Measurements from ENCODE around the gene EDN3.

The EDN3 gene

DNA sequence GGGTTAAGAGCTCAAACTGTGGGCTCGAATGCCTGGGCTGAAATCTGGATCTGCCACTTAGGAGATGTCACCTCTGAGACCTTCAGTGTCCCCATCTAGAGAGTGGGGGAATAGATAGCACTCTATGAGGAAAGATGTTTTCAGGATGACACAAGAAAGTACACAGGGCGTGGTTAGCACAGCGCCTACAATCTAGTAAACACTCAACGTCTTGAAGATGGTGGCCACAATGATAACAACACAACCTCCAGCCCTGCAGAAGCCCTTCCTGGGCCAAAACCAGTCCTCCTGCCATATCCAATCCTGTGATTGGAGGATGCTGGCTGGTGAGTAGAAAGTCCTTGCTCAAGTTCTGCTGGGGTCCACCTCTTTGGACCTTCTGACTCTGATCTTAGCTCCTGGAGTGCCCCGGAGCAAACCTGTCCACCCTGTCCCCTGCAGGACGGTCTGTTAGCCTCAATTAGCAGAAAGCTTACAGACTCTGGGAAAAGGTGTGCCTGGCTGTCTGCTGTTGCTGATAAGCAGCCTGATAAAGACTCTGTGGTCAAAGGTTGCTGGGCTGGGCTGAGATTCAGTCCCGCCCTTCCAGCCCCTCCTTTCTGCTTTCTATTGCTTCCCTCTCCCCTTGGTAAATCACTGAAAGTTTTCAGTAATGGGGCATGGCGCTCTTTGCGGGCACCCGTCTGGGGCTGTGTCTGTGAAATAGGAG is 8.2 kb downstream of the EDN3 start:
- no peak for DNase-seq

DNA sequence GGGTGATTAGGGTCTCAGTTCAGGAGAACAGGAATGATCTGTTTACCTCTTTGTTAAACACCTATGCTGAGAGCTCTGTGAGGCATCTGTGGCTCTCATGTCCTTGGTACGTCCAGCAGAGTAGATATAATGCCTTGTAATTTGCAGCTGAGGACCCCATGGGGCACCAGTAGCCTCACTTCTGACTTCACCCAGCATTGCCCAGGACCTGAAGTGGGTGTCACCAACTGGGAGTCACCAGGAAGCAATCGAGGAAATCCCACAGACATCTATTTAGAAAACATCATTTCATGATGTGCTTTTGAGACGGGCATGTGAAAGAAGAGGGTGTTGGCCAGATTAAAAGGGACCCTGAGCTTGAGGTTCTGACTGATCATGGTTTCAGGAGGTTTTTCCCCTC is 8.8 kb downstream of the EDN3 start:
- no peak for DNase-seq

DNA sequence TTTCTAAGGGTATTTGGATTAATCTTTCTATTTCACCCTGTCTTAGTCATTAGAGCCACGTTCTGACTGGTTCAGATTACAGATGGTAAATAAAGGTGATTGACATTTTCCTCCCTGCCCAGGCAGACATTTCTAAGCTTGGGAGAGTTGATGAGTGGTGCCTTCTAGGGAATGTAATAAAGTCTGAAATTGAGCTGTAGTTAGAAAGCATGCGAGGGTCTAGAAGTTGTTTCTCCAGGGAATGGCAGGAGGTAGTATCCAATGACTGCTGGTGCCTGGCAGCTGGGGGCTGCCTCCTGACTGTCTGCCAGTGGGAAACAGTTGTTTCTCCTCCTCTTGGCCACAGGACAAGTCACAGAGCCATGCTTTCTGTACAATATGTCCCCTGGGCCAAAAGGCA is 14.6 kb downstream of the EDN3 start:
- no peak for DNase-seq

GRCh38 chr20:59316911-59317731 is 16.7 kb downstream of the EDN3 start:
- DNase-seq: no peak

- no peak for DNase-seq
Measured at GRCh38 chr20:59318201-59318790, 17.9 kb downstream of the EDN3 start.

- DNase-seq: no peak
Measured at GRCh38 chr20:59318803-59319202, 18.4 kb downstream of the EDN3 start.

GRCh38 chr20:59320426-59320825 is 20.0 kb downstream of the EDN3 start:
- no peak for DNase-seq

DNA sequence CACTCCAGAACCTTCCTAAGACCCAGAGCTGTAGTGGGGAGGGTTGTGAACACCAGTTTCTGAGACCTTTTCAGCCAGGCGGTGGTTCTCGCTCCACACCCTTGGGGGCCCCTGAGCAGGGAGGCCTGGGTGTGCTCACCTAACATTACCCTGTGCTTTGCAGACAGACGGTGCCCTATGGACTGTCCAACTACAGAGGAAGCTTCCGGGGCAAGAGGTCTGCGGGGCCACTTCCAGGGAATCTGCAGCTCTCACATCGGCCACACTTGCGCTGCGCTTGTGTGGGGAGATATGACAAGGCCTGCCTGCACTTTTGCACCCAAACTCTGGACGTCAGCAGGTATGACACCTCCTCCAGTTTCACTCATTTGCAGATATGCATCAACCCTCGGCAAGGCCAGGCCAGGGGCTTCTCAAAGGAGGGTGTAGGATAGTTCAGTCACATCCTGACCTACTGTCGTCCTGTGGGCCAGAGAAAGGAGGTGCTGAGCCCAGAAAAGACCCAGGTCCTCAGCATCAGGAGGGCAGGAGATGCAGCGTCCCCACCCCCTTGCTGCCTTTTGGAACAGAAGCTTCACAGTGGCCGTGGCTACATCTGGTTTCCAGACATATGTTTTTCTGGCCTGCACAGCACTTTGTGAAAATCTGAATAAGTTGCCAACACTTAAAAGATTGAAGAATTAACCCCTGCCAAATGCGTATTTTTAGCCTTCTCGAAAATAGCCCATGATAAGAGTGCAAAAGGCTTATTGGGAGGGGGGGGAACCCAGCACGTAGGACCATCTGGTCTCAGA is 20.6 kb downstream of the EDN3 start:
- DNase-seq: no peak

- no peak for DNase-seq
Measured at GRCh38 chr20:59322081-59322480, 21.7 kb downstream of the EDN3 start.

DNA sequence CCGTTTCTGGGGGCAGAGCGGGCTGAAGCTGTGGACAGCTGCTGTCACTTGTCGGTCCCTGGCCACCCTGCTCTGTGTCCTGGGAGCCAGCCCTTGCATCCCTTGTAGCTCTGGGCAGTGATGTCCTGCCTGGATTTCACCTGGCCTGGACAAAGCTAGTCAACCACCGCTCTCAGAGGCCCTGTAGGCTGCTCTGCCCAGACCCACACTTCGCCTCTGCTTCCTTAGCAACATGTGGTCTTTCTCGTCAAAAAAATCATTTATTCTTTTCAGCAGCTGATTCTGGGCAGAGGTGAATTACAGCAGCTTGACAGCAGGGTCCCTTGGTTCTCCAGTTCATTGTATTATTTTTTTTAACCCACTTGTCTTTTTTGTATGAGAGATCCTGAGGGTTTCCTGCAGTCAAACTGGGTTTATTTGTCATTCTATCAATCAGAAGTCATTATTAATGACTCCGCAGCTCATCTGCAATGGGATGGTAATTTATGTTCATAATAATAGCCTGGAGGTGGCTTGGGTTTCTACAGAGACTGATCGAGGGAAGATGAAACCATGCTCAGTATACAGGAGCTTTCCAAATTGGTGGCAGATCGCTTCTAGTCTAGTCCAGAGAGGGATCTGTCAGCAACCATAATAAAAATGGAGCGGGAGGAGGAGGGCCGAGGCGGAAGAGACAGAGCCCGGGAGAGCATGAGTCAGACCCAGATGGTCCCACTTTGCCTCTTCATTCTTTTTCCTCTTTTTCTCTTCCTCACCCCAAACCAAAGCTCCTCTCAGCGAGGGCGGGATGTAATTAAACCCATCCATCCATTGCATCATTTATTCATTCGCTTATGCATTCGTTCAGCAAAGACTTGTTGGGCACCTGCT is 22.4 kb downstream of the EDN3 start:
- no peak for DNase-seq

DNA sequence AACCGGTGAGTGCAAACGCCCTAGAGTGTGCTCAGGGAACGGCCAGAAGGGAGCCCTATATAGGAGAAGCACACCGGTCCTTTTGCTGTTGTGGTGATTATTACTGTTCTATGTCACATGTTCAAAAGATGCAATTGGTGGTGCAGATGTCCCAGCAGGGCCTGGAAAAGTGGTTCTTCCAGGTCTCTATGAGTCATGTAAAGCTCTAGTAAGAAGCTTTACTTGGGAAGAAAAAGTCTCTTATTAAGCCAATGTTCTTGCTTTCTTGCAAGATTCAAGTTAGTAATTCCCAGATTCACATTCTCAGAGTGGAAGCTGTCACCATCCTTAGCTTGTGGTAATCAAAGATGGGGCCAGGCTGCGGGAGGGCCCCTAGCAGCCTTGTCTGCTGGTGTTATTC is 23.3 kb downstream of the EDN3 start:
- no peak for DNase-seq

GRCh38 chr20:59324521-59325141 is 24.2 kb downstream of the EDN3 start:
- DNase-seq: no peak

DNA sequence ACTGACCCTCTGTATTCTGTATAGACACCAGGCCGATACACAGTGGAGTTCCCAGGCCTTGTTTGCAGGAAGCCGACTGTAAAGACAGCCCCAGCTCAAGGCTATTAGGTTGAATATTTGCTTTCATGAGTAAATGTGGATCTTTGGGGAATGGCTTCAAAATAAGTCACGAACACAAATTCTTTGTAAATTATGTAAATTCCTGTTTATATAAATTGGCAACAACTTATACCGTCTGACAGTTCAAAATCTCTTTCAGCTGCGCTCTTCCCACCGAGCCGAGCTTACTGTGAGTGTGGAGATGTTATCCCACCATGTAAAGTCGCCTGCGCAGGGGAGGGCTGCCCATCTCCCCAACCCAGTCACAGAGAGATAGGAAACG is 24.7 kb downstream of the EDN3 start:
- DNase-seq: no peak

DNA sequence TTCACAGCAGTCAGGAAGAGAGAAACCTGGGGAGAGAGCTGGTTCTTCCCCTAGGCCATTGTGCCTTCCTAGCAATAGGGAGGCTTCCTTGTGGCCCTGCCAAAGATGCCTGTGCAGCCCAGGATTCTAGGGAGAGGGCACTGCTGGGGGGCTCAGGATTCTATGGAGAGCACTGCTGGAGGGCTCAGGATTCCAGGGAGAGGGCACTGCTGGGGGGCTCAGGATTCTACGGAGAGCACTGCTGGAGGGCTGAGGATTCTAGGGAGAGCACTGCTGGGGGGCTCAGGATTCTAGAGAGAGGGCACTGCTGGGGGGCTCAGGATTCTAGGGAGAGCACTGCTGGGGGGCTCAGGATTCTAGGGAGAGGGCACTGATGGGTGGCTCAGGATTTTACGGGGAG is 25.8 kb downstream of the EDN3 start:
- DNase-seq: no peak

- DNase-seq: no peak
Measured at GRCh38 chr20:59328071-59328470, 27.7 kb downstream of the EDN3 start.

GRCh38 chr20:59331721-59332329 is 31.4 kb downstream of the EDN3 start:
- no peak for DNase-seq

GRCh38 chr20:59333260-59333845 is 32.9 kb downstream of the EDN3 start:
- DNase-seq: no peak

- DNase-seq: no peak
Measured at GRCh38 chr20:59333951-59334350, 33.5 kb downstream of the EDN3 start.

GRCh38 chr20:59334651-59335300 is 34.4 kb downstream of the EDN3 start:
- DNase-seq: no peak

DNA sequence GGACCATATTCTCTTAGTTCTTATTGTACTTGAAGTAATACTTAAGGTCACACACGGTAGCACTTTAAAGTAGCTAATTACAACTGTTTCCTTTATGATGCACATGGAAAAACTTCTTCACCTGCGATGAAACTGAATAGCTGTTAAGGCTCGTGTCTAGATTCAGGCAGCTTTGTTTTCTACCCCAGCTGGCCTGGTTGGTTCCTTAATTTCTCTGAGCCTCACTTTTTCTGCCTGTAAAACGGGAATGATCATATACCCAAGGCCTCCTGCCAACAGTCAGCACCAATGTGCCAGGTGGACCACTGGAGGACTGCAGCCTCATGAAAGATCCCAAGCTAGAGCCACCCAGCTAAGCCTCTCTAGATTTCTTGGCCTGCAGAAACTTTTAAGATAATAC is 35.0 kb downstream of the EDN3 start:
- DNase-seq: no peak

All from NCI-H1048 (cell line).